GM21528 (cell line): Measurements from ENCODE around the gene TBC1D1.

Source experiments
- ATAC-seq: cut with Tn5 transposase; IDR thresholded peaks from one replicate; pipeline ENCODE4 v1.9.1; 2021; ENCODE audit warnings: mild to moderate bottlenecking, moderate library complexity; ENCODE audit not compliant: unreplicated experiment, low FRiP score

TBC1D1 gene

GRCh38 chr4:37983951-37984350, 93.1 kb downstream of the TBC1D1 start:
- no peak for ATAC-seq

- no peak for ATAC-seq
Observed at GRCh38 chr4:37985730-37986275, 94.9 kb downstream of the TBC1D1 start.

DNA sequence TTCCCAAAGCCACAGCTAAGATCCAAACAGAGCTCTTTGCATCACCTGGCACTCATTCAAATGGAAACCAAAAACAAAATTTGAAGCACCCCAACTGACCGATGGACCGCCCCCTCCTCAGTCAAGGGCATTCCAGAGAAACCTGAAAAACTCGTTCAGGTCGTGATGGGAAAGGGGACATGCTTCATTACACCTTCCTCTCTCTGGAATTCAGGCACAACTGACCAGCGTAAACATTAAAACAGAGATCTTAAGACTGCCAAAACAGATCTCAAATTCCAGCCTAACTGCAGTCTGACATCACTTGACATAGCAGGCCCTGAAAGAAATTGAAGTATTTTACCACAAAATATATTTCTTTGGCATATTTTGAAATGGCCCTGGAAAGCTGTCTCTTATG, 97.8 kb downstream of the TBC1D1 start:
- ATAC-seq = no peak

DNA sequence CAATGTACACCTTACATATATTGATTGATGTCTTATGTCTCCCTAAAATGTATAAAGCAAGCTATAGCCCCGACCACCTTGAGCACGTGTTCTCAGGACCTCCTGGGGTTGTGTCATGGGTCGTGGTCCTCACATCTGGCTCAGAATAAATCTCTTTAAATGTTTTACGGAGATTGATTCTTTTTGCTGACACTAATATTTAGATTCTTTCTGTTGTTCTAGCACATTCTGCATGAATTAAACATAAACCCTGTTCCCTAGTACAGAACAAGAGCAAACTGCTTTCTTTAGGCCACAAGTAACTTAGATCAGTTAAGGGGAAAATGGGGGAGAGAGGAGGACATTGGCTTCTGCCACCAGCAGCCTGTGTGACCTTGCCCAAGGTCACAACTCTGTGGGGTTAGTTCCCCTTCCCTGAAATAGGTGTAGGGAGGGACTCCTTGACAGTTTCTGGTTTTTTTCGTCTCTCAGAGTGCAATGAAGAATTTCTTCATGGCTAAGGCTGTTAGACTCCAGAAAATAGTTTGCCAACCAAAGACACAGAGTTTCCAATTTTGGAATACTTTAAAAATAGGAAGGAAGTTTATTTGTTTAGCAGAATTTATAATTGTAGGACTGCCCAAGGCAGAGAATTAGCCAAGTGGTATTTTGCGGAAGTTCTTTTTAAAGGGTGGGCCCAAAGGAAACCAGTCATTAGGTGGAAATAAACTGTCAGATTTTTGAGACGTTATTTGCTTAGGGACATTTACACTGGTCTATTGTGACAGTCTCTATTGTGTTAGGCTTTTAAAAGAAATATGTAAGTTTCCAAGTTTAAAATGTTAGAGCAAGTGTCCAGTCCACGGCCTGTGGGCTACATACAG, 98.7 kb downstream of the TBC1D1 start:
- no peak for ATAC-seq

- ATAC-seq = no peak
Observed at GRCh38 chr4:37990731-37991245, 99.9 kb downstream of the TBC1D1 start.

- ATAC-seq = no peak
Observed at GRCh38 chr4:37991623-37992410, 100.9 kb downstream of the TBC1D1 start.

GRCh38 chr4:37993806-37994205, 102.9 kb downstream of the TBC1D1 start:
- ATAC-seq = no peak

DNA sequence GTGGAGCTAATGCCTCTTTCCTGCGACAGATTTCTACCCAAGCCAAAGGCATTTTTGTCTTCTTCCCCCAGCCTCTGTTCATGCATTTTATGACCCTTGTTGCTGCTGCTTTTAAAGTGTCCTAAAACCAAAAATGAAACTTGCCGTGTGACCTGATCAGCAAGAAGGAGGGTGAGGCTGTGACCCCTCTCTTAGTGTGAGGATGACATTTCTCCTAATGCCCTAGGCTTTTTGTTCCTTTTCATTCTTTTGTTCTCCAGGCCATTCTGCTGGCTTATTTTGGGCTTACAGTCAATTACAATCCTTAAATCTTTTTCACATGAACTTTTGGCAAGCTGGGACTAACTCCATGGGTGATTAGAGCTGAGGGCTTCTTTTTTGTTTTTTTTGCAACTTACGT, 103.7 kb downstream of the TBC1D1 start:
- ATAC-seq = no peak

DNA sequence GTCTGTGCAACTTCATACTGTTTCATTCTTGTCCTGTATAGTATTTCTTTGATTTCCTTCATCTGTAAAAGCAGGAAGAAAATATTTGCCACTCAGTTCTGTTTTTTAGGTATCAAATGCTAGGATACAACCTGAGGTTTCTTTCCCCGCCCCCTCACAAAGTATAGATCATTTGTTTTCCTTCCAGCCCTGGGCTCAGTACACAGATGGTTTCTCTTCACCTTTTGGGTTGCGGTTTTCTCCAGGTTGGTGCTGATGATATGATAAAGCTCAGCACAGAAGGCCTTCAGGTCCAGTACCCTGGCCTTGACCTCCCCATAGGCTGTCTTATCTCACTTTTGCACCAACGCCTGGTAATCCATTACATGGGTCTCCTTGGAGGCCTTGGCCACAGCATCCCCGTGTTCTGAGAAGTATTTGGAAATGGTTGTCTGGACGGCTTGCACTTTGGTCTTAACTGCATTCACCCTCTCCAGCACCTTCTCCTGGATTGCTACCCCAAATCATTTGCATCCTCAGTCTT, 104.5 kb downstream of the TBC1D1 start:
- ATAC-seq = no peak

GRCh38 chr4:37995981-37996775, 105.3 kb downstream of the TBC1D1 start:
- no peak for ATAC-seq

GRCh38 chr4:37998226-37998625, 107.3 kb downstream of the TBC1D1 start:
- no peak for ATAC-seq

DNA sequence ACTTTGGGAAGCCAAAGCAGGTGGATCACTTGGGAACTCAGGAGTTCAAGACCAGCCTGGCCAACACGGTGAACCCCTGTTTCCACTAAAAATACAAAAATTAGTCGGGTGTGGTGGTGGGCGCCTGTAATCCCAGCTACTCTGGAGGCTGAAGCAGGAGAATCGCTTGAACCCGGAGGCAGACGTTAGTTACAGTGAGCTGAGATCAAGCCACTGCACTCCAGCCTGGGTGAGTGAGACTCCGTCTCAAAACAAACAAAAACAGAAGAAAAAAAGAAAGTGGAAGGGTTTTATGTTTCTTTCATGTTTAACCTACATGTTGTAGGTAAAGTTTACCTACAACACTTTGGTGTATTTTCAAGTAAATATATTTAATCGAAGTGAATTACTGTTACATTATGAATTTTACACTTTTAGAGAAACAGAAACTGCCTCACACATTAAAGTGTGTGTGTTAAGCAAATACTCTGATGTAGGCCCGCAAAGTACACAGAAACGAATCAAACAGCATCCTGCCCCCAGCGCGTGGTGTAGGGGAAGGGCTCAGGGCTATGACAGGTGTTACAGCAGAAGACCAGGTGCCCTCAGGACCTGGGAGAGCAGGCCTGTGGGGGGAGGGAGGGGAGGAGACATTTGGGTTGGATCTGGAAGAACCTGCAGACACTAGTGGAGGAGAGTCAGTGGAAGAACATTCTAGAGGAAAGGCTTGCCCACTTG, 108.3 kb downstream of the TBC1D1 start:
- ATAC-seq = no peak

- no peak for ATAC-seq
Observed at GRCh38 chr4:37999965-38000364, 109.1 kb downstream of the TBC1D1 start.

GRCh38 chr4:38001927-38002326, 111.0 kb downstream of the TBC1D1 start:
- ATAC-seq = no peak

- ATAC-seq = no peak
Observed at GRCh38 chr4:38002451-38003071, 111.7 kb downstream of the TBC1D1 start.

GRCh38 chr4:38003102-38003501, 112.2 kb downstream of the TBC1D1 start:
- ATAC-seq = no peak

DNA sequence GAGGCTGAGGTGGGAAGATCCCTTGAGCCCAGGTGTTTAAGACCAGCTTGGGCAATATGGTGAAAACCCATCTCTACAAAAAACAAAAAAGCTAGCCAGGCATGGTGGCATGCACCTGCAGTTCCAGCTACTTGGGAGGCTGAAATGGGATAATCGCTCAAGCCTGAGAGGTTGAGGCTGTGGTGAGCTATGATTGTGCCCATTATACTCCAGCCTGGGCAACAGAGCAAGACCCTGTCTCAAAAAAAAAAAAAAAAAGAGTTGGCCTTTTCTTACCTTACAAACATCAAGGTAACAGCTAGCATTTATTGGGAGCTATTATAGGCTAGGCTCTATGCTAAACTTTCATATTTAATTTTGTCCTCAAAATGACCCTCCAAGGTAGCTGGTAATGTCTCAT, 112.7 kb downstream of the TBC1D1 start:
- no peak for ATAC-seq

DNA sequence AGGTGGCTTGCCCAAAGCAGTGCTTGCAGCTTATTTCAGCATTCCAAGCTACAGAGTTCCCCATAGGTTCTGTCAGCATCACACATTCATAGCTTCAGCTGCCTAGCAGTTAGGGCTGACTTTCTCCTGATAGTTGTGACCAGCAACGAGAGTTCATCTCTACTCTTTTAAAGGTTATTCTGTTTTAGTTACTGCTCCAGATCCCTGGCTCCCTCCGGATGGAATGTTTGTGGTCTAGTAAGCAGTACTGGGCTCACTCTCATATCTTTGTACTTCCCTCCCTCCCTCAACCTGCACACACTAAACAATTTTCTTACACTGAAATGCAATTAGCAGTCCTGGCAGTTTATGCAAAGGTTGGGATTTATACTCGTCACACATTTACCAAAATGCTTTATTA, 113.2 kb downstream of the TBC1D1 start:
- no peak for ATAC-seq

- ATAC-seq = no peak
Observed at GRCh38 chr4:38004887-38005286, 114.0 kb downstream of the TBC1D1 start.
